ENCODE data around the gene ALCAM.

Gene ALCAM

DNA sequence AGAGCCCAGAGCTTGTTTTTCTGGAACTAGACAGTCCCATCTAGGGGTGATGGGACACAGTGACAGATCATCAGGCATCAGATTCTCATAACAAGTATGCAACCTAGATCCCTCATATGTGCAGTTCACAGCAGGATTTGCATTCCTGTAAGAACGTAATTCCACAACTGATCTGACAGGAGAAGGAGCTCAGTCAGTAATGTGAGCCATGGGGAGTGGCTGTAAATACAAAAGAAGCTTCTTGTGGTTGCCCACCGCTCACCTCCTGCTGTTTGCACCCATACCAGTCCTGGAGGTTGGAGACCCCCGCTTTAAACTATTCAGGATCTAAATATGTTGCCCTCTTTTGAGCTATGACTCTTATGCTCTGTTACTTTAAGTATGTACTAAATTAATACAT is 167.3 kb downstream of the ALCAM start:
- no peaks in the 10 kb centered on the region for H3K36me3 ChIP-seq (replicated peaks)
- in situ Hi-C loops (cut with MboI; ENCODE audit: low sequenced_read_pairs): no loop called here
- H3K9me3 ChIP-seq: no peaks in the 10 kb centered on the region
- no peaks in the 10 kb centered on the region for H3K4me1 ChIP-seq
- H3K4me3 ChIP-seq: no peak overlapping the region
- DNase-seq (ENCODE audit: low spot score in 2 of 2): no peak
- H3K27me3 ChIP-seq (ENCODE audit: low read depth): no peaks in the 10 kb centered on the region

DNA sequence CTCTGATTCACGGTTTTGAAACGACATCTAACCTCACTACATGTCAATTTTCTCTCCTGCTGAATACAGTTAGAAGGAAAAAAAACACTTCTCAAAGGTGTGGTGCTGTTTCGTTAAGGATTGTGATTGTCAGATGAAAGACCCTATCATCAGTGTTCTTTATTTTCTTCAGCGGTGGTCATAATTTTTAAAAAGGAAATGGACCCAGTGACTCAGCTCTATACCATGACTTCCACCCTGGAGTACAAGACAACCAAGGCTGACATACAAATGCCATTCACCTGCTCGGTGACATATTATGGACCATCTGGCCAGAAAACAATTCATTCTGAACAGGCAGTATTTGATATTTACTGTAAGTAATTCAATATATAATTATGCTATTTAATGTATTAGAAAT is 167.8 kb downstream of the ALCAM start:
- in situ Hi-C loops (cut with MboI; ENCODE audit: low sequenced_read_pairs): no loop called here
- H3K9me3 ChIP-seq: no peaks in the 10 kb centered on the region
- H3K27me3 ChIP-seq (ENCODE audit: low read depth): no peaks in the 10 kb centered on the region
- no peaks in the 10 kb centered on the region for H3K36me3 ChIP-seq (replicated peaks)
- H3K4me1 ChIP-seq: no peaks in the 10 kb centered on the region
- no peak for DNase-seq (ENCODE audit: low spot score in 2 of 2)
- no peak overlapping the region for H3K4me3 ChIP-seq

DNA sequence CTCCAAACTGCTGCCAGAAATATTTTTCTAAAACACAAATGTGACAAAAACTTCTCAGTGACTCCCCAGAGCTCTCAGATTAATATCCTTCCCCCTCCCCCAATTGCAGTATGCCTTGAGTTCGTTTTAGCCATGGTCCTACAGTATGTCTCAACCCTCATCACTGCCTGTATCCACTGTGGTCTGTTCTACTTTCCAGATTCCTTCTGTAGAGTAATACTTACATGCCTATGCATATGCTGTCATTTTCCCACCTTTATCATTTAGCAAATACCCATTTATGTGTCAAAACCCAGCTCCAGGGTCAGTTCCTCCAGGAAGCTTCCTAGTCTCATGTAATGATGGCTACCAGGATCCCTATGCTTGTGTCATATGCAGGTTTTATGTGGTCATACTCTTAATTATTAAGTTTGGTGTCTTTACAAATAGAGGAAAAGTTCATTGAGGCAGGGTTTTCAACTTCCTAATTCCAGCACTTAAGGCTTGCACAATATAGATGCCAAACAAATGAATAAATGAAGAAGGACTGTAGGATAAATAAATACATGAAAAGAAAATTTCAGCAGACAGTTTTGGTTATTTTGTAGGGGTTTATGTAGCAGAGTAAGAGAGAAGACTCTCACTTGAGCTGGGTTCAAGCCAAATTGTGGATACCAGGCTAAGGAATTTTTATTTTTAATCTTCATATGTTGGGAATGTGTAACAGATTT is 170.8 kb downstream of the ALCAM start:
- in situ Hi-C loops (cut with MboI; ENCODE audit: low sequenced_read_pairs): no loop called here
- no peak overlapping the region for H3K4me3 ChIP-seq
- DNase-seq (ENCODE audit: low spot score in 2 of 2): no peak
- H3K27me3 ChIP-seq (ENCODE audit: low read depth): no peaks in the 10 kb centered on the region
- no peaks in the 10 kb centered on the region for H3K4me1 ChIP-seq
- H3K9me3 ChIP-seq: no peaks in the 10 kb centered on the region
- H3K36me3 ChIP-seq (replicated peaks): no peaks in the 10 kb centered on the region

DNA sequence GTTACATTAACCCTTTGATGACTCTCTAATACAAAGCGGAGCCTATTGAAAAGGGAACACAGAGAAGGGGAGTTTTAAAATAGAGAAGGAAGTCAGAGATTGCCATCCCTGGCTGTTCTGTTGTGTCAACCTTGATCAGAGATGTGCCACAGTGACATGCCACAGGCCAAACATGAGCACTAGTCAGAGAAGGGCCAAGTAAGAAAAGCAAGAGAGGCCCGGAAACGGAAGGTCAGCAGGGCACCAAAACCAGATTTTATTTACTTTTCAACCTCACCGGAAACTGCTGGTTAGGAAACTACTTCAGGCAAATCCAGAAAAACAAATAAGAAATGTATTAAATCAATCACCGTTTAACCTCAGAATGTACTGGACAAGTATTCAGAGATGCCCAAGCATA is 171.8 kb downstream of the ALCAM start:
- Histone ChIP-seq H3K9me3 (no peaks in the 10 kb centered on the region), H3K36me3 (replicated peaks) (no peaks in the 10 kb centered on the region), H3K4me3 (no peak overlapping the region), H3K27me3 (ENCODE audit: low read depth) (no peaks in the 10 kb centered on the region), H3K4me1 (no peaks in the 10 kb centered on the region)
- DNase-seq (ENCODE audit: low spot score in 2 of 2): no peak
- in situ Hi-C loops (cut with MboI; ENCODE audit: low sequenced_read_pairs): no loop called here

DNA sequence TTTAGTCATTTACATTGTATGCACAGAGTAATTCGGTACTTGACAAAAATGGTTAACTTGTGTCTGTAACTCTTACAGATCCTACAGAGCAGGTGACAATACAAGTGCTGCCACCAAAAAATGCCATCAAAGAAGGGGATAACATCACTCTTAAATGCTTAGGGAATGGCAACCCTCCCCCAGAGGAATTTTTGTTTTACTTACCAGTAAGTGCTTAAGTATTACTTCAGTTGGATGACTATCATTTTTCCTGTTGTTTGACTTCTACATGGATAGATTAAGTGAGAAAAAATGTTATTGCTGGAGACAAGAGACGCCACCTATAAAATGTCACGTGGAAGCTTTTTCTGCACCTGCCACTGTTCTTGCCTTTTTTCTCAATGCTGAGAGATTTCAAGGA is 173.2 kb downstream of the ALCAM start:
- Histone ChIP-seq H3K36me3 (replicated peaks) (no peaks in the 10 kb centered on the region), H3K4me1 (no peaks in the 10 kb centered on the region), H3K27me3 (ENCODE audit: low read depth) (no peaks in the 10 kb centered on the region), H3K4me3 (no peak overlapping the region), H3K9me3 (no peaks in the 10 kb centered on the region)
- in situ Hi-C loops (cut with MboI; ENCODE audit: low sequenced_read_pairs): no loop called here
- DNase-seq (ENCODE audit: low spot score in 2 of 2): no peak

DNA sequence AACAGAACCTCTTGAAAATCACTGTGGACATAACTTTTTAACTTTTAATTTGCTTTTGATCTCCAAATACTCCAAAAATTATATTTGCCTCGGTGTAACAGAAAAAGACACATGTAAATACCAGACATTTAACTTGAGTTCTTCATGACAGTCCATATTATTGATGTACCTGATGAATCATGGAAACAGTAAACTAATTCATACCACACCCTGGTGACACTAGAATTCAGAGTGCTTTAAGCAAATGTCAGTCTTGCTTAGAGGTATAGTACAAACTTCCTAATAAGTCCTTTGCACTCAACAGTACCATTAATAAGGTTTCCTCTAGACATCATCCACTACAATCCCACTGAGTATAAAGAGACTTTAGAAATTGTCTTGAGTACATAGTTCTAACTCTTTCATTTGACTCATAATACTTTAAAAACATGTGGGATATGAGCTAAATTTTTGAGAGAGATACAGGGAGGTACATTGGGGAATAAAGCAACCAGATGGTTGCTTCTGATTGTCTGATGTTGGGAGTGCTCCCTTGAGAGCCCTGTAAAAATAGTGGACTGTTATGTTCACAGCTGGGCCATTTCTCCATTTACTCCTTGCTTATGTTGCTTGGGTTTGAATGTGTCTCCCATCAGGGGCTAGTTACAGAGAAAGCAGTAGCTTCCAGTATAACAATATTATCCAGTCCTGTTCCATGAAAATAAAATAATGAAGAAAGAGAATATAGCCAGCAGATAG is 175.7 kb downstream of the ALCAM start:
- Histone ChIP-seq H3K4me3 (no peak overlapping the region), H3K36me3 (replicated peaks) (no peaks in the 10 kb centered on the region), H3K4me1 (no peaks in the 10 kb centered on the region; the same call in 1 of the 2 replicates), H3K27me3 (ENCODE audit: low read depth) (no peaks in the 10 kb centered on the region), H3K9me3 (no peaks in the 10 kb centered on the region)
- no peak for DNase-seq (ENCODE audit: low spot score in 2 of 2)
- in situ Hi-C loops (cut with MboI; ENCODE audit: low sequenced_read_pairs): no loop called here

DNA sequence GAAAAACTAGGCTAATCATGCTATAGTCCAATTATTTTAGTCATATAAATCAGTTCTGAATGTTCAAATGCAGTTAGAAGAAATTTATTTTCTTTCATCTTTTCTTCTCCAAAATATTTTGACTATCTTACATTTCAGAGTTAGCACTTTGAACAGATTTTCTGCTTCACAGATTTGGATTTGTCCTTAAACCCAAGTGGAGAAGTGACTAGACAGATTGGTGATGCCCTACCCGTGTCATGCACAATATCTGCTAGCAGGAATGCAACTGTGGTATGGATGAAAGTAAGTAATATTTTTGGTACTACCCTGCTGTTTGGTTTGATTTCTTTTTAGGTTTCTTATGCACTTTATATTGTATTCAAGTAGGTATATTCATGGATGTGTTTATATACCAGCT is 178.3 kb downstream of the ALCAM start:
- in situ Hi-C loops (cut with MboI; ENCODE audit: low sequenced_read_pairs): no loop called here
- H3K27me3 ChIP-seq (ENCODE audit: low read depth): no peaks in the 10 kb centered on the region
- no peaks in the 10 kb centered on the region; the same call in 1 of the 2 replicates for H3K4me1 ChIP-seq
- no peak for DNase-seq (ENCODE audit: low spot score in 2 of 2)
- H3K36me3 ChIP-seq (replicated peaks): no peaks in the 10 kb centered on the region; the same call in 1 of the 2 replicates
- no peak overlapping the region for H3K4me3 ChIP-seq
- no peaks in the 10 kb centered on the region for H3K9me3 ChIP-seq

DNA sequence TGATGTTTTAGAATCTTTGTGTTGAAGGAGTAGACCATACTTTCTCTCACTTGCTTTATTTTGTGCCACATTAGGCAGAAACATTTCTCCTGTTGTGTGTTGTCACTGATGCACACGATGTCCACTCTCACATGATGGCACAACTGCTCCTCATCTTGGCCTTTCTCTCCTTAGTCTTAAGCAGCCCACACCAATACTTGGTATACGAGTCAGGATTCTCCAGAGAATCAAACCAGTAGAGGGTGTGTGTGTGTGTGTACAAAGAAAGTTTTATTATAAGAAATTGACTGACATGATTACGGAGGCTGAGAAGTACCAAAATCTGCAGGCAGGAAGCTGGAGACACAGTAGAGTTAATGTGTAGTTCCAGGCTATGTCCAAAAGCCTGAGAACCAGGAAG is 187.1 kb downstream of the ALCAM start:
- in situ Hi-C loops (cut with MboI; ENCODE audit: low sequenced_read_pairs): no loop called here
- H3K4me3 ChIP-seq: no peak overlapping the region
- no peaks in the 10 kb centered on the region for H3K36me3 ChIP-seq (replicated peaks)

DNA sequence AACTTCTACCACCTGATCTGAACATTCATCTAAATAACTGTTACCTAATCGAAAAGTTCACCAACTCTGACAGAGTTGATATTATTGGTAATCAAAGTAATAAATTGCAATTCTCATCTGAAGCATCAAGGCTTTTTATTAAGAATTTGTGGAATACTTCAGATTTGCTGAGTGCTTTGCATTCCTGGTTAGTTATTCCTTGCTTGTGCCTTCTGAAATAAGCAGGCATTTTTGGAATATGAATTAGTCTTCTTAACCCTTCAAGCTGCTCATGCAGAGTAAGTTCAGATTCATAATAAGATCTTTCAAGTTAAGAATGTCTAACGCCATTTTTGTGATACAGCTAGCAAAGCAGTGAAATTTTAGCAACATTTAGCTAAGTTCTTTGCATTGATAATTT is 188.5 kb downstream of the ALCAM start:
- H3K36me3 ChIP-seq (replicated peaks): no peaks in the 10 kb centered on the region
- no peak overlapping the region for H3K4me3 ChIP-seq
- no peaks in the 10 kb centered on the region for H3K9me3 ChIP-seq
- in situ Hi-C loops (cut with MboI; ENCODE audit: low sequenced_read_pairs): no loop called here
- H3K4me1 ChIP-seq: no peaks in the 10 kb centered on the region
- no peak for DNase-seq (ENCODE audit: low spot score in 2 of 2)
- no peaks in the 10 kb centered on the region for H3K27me3 ChIP-seq (ENCODE audit: low read depth)

More for the DNA sequence above, 187.1 kb downstream of the ALCAM start:
- no peaks in the 10 kb centered on the region for H3K9me3 ChIP-seq
- H3K27me3 ChIP-seq (ENCODE audit: low read depth): no peaks in the 10 kb centered on the region
- H3K4me1 ChIP-seq: no peaks in the 10 kb centered on the region
- no peak for DNase-seq (ENCODE audit: low spot score in 2 of 2)

DNA sequence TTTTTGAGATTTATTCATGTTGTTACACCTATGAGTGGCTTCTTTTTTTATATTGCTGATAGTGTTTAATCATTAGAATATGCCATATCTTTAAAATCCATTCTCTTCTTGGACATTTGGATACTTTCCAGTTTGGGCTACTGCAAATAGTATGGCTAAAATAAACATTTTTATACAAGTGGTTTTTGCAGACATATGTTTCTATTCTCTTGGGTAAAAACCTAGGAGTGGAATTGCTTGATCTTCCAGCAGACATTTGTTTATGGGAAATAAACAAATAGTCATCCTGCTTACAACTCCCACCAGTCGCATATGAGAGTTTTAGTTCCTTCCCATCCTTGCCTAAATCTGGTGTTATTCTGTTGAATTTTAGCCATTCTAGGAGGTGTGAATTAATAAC is 193.1 kb downstream of the ALCAM start:
- Histone ChIP-seq H3K4me3 (no peak overlapping the region), H3K9me3 (no peaks in the 10 kb centered on the region), H3K27me3 (ENCODE audit: low read depth) (no peaks in the 10 kb centered on the region), H3K36me3 (replicated peaks) (no peaks in the 10 kb centered on the region), H3K4me1 (no peaks in the 10 kb centered on the region)
- DNase-seq (ENCODE audit: low spot score in 2 of 2): no peak
- in situ Hi-C loops (cut with MboI; ENCODE audit: low sequenced_read_pairs): no loop called here

DNA sequence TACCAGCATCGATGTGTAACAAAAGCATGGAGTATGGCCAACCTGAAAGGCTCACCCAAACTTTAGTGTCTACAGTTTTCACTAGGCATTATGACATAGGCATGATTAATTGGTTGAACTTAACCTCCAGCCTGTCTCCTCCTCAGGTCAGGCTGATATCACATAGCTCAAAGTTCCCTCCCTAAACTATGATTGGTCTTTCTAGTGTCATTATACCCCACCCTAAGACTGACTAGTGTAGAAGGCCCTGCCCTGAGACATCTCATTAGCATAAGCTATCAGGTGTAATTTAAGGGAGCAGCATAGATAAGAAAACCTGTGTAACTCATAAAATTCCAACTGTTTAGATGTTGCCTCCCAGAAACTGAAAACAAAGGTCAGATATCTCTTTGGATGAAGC is 195.2 kb downstream of the ALCAM start:
- H3K27me3 ChIP-seq (ENCODE audit: low read depth): no peaks in the 10 kb centered on the region
- DNase-seq (ENCODE audit: low spot score in 2 of 2): no peak
- H3K36me3 ChIP-seq (replicated peaks): no peaks in the 10 kb centered on the region
- in situ Hi-C loops (cut with MboI; ENCODE audit: low sequenced_read_pairs): no loop called here
- H3K9me3 ChIP-seq: no peaks in the 10 kb centered on the region
- H3K4me3 ChIP-seq: no peak overlapping the region
- no peaks in the 10 kb centered on the region; the same call in 1 of the 2 replicates for H3K4me1 ChIP-seq

DNA sequence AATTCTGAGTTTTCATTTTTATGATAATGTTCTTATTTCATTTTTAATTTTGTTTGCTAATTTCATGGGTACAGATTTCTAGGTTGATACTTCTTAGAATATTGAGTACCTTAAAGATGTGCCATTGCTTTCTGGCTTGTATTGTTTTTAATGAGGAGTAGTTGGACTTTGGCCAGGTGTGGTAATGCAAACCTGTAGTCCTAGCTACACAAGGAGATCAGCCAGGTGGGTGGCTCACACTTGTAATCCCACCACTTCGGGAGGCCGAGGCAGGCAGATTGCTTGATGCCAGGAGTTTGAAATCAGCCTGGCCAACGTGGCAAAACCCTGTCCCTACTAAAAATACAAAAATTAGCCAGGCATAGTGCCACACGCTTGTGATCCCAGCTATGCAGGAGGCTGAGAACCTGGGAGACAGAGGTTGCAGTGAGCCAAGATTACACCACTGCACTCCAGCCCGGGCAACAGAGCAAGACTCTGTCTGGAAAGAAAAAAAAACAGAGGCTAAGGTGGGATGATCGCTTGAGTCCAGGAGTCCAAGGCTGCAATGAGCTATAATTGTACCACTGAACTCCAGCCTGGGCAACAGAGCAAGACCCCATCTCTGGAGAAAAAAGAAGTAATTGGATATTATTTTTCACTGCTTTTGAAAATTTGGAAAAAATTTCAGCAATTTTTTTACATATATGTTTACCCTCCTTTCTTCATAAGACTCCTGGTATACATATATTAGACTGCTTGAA is 198.0 kb downstream of the ALCAM start:
- Histone ChIP-seq H3K4me1 (no peaks in the 10 kb centered on the region; the same call in 1 of the 2 replicates), H3K9me3 (no peaks in the 10 kb centered on the region), H3K36me3 (replicated peaks) (no peaks in the 10 kb centered on the region), H3K27me3 (ENCODE audit: low read depth) (no peaks in the 10 kb centered on the region), H3K4me3 (no peak overlapping the region)
- in situ Hi-C loops (cut with MboI; ENCODE audit: low sequenced_read_pairs): no loop called here
- no peak for DNase-seq (ENCODE audit: low spot score in 2 of 2)

DNA sequence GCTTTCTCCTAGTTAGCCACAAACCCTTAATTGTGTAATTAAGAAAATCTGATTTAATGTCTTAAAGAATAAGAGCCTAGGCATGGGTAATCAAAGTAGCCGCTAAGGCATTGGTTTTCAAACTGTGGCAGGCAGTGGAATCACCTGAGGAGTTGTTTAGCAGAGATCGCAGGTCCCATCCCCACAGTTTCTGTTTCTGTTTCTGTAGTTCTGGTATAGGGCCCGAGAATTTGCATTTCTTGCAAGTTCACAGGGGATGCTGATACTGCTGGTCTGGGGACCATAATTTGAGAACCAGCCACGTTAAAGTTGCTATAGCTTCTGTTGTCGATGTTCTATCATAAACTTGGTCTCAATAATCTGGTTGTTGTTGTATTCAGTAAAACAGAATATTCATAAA is 204.3 kb downstream of the ALCAM start:
- in situ Hi-C loops (cut with MboI; ENCODE audit: low sequenced_read_pairs): no loop called here

DNA sequence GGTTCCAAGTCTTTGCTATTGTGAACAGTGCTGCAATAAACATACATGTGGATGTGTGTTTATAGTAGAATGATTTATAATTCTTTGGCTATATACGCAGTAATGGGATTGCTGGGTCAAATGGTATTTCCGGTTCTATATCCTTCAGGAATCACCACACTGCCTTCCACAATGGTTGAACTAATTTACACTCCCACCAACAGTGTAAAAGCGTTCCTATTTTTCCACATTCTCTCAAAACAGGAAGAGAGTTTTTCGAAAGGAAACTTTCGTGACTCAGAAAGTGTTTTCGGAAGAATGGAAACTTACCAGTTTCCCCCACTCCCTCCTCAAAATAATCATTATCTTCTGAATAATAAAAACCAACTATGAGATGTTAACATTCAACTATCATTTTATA is 205.8 kb downstream of the ALCAM start:
- no peak overlapping the region for H3K4me3 ChIP-seq
- in situ Hi-C loops (cut with MboI; ENCODE audit: low sequenced_read_pairs): no loop called here
- no peaks in the 10 kb centered on the region for H3K4me1 ChIP-seq
- DNase-seq (ENCODE audit: low spot score in 2 of 2): no peak
- no peaks in the 10 kb centered on the region for H3K27me3 ChIP-seq (ENCODE audit: low read depth)
- no peaks in the 10 kb centered on the region for H3K9me3 ChIP-seq
- H3K36me3 ChIP-seq (replicated peaks): no peaks in the 10 kb centered on the region

More for the DNA sequence above, 204.3 kb downstream of the ALCAM start:
- DNase-seq (ENCODE audit: low spot score in 2 of 2): no peak
- no peaks in the 10 kb centered on the region for H3K27me3 ChIP-seq (ENCODE audit: low read depth)
- H3K4me1 ChIP-seq: no peaks in the 10 kb centered on the region; the same call in 1 of the 2 replicates
- H3K4me3 ChIP-seq: no peak overlapping the region
- no peaks in the 10 kb centered on the region for H3K9me3 ChIP-seq
- H3K36me3 ChIP-seq (replicated peaks): no peaks in the 10 kb centered on the region

Measured in HAP-1 (cell line).